Measurements from ENCODE around the gene AKR1C2.
"Not testable (repeated sequence)": the region's sequence is repeated elsewhere in the genome, so short reads cannot be mapped to it uniquely, and the experiment has no call there.

Gene AKR1C2

DNA sequence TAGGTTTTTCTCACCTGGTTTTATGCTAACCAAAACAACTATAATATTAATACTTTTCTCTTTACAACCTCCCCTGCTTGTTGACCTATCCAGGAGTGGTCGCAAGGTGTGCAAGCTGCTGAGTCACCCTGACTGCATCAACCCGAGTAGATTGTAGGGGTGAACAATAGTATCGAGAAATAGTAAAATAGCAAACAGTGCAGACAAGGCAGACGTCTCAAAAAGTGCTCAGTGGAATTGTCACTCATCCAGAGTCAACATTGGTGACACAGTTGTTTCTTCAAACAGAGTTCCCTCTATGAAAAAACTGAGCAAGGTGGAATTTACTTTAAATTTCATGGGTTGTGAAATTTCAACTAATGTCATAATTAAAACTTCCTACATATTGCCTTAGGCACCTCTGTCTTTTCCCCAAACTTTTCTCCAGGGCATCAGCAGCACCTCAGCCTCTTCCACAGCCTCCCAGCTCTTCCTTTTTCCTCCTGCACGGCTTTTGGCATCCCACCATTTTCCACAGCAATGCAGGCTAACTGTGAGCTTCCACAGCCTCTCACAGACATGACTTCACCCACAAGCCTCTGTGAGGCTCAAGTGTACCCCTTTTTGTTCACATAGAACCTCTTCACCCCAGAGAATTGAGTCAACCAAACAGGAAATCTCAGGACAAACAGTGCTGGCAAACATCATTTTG is 46.6 kb downstream of the AKR1C2 start:
- not testable (repeated sequence) for DNase-seq (ENCODE audit: low read depth in 2 of 2)

DNA sequence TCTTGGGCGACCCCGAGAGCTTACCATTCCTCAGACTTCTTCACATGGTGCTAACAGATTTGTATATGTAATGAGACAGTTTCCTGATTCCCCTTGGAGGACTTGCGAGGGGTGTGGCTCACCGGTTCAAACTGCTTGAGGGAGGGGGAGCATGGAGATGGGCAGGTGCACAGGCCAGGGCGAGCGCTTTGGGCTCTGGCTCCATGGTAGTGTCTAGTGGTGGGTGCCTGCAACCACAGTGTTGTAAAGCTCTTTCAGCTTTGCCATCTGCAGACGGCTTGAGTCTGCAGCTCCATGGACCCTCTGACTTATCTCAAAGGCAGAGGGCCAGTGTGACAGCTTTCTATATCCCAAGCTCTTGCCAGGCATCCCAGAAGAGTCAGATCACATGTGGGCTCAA is 47.6 kb downstream of the AKR1C2 start:
- not testable (repeated sequence) for DNase-seq (ENCODE audit: low read depth in 2 of 2)

DNA sequence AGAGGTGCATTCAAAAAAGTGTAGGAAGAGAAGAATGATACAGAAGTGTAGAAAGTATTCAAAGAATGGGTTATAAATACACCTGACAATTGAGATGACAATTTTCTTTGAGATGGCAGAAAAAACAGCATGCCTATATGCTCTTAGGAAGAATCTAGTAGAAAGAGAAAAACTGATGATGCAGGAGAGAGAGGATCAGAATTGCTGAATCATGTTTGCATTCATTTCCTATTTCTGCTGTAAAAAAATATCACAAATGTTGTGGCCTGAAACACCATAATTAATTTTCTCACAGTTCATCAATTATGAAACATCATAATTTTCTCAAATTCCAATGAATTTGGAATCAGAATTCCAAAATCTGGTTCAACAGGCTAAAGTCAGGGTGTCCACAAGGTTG is 50.3 kb downstream of the AKR1C2 start:
- DNase-seq (ENCODE audit: low read depth in 2 of 2) = no peak

GRCh38 chr10:4951512-4952162 is 52.0 kb downstream of the AKR1C2 start:
- DNase-seq (ENCODE audit: low read depth in 2 of 2) = not testable (repeated sequence)

GRCh38 chr10:4947635-4948596 is 55.7 kb downstream of the AKR1C2 start:
- DNase-seq (ENCODE audit: low read depth in 2 of 2) = no peak

GRCh38 chr10:4947039-4947634 is 56.5 kb downstream of the AKR1C2 start:
- no peak for DNase-seq (ENCODE audit: low read depth in 2 of 2)

- no peak for DNase-seq (ENCODE audit: low read depth in 2 of 2)
Measured at GRCh38 chr10:4945766-4946717, 57.6 kb downstream of the AKR1C2 start.

- no peak for DNase-seq (ENCODE audit: low read depth in 2 of 2)
Measured at GRCh38 chr10:4944841-4945240, 58.8 kb downstream of the AKR1C2 start.

DNA sequence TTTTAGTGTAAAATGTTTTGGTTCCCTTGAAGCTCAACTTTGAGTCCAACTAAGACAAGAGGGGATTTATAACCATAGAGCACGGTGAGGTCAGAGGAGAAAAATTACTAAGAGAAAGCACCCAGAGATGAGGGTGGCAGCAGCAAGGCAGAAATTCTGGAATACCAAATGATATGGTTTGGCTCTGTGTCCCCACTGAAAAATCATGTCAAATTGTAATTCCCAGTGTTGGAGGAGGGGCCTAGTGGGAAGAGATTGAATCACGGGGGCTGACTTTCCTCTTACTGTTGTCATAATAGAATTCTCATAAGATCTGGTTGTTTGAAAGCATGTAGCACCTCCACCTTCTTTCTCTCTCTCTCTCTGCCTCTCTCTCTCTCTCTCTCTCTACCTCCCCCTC is 59.8 kb downstream of the AKR1C2 start:
- DNase-seq (ENCODE audit: low read depth in 2 of 2) = no peak

GRCh38 chr10:4943416-4943815 is 60.2 kb downstream of the AKR1C2 start:
- DNase-seq (ENCODE audit: low read depth in 2 of 2) = not testable (repeated sequence)

DNA sequence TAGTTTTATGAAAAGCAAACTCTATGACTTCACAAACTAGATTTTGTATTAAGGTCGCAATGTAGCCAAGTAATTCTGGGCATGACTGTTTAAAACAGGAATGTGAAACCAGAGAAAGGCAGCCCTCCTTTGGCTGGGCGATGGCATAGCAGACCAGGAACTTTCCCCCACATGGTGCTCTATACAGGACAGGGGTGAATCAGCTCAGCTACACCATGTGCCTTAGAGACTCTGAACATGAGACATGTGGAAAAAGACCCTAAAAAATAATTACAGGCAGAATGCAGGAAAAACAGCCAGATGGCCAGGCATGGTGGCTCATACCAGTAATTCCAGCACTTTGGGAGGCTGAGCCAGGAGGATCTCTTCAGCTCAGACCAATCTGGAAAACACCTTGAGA is 60.7 kb downstream of the AKR1C2 start:
- not testable (repeated sequence) for DNase-seq (ENCODE audit: low read depth in 2 of 2)

- no peak for DNase-seq (ENCODE audit: low read depth in 2 of 2)
Measured at GRCh38 chr10:4941540-4942330, 61.9 kb downstream of the AKR1C2 start.

- not testable (repeated sequence) for DNase-seq (ENCODE audit: low read depth in 2 of 2)
Measured at GRCh38 chr10:4940909-4941308, 62.7 kb downstream of the AKR1C2 start.

GRCh38 chr10:4940073-4940428 is 63.6 kb downstream of the AKR1C2 start:
- DNase-seq (ENCODE audit: low read depth in 2 of 2) = not testable (repeated sequence)

DNA sequence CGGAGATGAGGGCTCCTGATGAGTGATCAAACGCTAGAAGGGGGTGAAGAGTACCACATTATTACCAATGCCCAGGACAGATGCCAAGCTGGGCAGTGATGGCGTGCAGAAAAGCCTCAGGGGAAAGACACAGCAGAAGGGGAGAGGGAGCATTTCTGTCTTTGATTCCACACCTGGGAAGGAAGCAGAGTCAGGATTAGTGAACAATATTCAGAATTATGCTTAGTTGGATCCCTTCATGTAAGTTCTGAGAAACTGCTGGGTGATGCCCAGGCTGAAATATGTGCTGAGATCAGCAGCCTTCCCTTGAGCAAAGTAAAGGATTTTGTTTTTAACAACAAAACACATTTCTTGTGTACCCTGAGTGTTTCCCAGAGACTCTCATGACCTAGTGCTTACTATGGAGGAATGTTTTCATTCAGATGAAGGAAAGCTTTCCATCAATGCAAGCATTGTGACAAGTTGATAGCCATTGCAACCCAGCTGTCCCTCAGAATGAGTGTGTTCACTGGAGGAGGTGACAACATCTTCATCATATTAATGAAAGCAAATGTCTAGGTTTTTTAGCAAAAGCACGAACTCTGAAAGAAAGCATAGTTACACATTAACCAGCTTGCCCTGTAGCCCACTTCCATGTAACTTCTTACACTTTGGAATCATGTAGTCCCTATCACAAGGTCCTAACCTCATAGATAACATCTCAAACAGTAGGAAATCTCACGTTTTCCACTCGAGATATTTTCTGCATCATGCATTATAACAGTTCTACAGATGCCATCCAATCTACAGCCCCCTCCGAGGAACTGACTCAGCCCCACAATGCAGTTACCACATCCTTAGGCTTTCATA is 64.2 kb downstream of the AKR1C2 start:
- no peak for DNase-seq (ENCODE audit: low read depth in 2 of 2)
